Upper lobe of left lung (tissue), 4 donors: ENCODE data around the gene C5AR2.

Experiments used
- CTCF ChIP-seq, 6 experiments: fragments of 450-650 bp in 4 of 6; fragments of 200-600 bp in 2 of 6; sonication (generic) in 2 of 6; IDR thresholded peaks; one replicate each; pipeline ENCODE4 v1.5.1; 2016 to 2019; ENCODE audit warnings: antibody characterized with exemption in 6 of 6
- POLR2A ChIP-seq, 4 donors: fragments of 450-650 bp; IDR thresholded peaks; one replicate each; pipeline ENCODE4 v1.5.1; 2016 to 2017; ENCODE audit warnings: antibody characterized with exemption in 4 of 4, mild to moderate bottlenecking in 2 of 4

GRCh38 chr19:47343194-47343802 lies 11.3 kb downstream of the C5AR2 start:
- TF ChIP-seq POLR2A (IDR thresholded peaks at IDR 0.05) (no peak), CTCF (IDR thresholded peaks at IDR 0.05) (no peak)
